Left colon (tissue), 2 donors: ENCODE measurements around the gene CLIC3. TPM values are rescaled to one million over a fixed set of nuclear protein-coding genes. Genes with fewer than 3 reads are reported as not detected.

Experiments
- ATAC-seq: fragments of 200-7000 bp; cut with Tn5 transposase; one replicate; pipeline ENCODE4 v1.9.1; 2020; ENCODE audit warnings: mild to moderate bottlenecking, moderate library complexity
- DNase-seq, 2 donors: peaks; one replicate each; pipeline ENCODE4 v3.0.0-alpha.2; 2020
- intact Hi-C, 2 donors: fragments of 100-400 bp; cut with DNase I in 1 of 2; cut with micrococcal nuclease in 1 of 2; formaldehyde crosslinking; loops; one replicate each; pipeline versions ENCODE4 v1.11.2 to v1.14.0; 2022; cut with DNase I, micrococcal nuclease
- total RNA-seq, 2 donors: library from RNA; stranded (reverse); fragmentation: NEBNext Ultra II Directional; extraction: Animal tissue kit (Norgen Biotek cat#: 25700); gene quantifications; one replicate each; pipeline ENCODE4 v1.2.1, GENCODE V29; 2021
- donor health status: DM: no; HTN: no; CAD: no.
- donor health status: DM: yes; HTN: yes; CAD: no.

The CLIC3 gene
- total RNA-seq, 2 donors from 2014 or later = 3.2 to 3.8 TPM

DNA sequence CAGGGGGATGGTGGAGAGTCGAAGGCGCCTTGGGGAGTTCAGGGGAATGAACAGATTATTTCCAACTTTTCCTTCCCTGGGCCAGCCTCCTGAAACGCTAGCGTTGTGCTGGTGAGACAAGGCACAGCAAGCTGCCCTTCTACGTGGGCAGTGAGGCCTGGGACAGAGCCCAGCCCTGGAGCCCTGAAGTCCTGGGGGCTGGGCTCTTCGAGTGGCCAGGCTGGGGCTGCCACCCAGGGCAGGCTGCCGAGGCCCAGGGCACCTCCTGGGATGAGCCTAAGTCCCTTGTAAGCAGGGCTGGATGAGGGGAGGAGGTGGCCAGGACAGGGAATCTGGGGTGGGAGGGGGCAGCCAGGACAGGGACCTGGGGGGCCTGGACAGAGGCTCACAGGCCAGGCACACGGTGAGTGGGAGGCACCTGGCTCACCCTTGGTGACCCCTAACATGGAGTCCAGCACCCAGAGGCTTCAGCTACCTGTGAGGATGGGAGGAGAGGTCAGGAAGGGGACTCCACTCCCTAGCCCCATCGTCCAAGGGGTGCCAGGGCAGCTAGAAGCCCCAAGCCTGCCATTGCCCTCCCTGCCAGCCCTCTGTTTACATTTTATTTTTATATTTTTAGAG is 45.6 kb downstream of the CLIC3 start:
- intact Hi-C loops = no loop called here
- DNase-seq (no peak), ATAC-seq (peak; percentile 17)

DNA sequence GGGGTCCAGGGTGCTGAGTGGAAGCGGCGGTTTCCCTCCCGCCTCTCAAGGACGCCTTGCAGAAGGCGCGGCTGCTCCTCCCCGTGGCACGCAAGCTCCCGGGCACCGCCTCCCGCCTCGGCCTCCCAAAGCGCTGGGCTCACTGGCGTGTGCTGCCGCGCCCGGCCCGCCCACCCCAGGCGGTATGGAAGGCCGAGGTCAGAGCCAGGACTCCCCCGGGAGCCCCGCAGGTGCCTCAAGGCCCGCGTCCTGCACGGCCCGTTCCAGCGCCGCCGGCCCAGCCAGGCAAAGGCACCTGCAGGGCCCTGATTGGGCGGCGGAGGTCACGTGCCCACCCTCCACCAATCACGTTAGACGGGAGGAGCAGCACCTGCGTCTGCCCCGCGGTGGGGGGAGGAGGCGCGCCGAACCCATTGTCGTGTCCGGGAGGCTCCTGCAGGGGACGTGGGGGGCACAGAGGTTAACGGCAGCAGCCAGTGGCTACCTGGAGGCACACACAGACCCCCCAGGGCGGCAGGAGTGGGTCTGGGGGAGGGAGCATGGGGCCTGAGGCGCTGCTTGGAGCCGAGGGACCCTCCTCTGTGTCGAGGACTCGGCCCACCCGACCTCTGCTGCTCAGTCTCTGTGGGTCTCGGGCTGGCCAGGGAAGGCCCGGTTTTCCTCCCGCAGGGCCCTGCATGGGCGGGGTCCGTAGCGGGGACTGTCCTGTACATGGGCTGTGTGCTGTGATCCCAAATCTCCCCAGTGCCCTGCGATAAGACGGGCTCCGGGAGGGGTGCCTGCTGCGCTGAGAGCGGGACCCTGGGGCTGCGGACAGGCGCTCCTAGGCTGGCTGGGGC is 46.3 kb downstream of the CLIC3 start:
- DNase-seq = peak; percentile 97 to 98
- peak; percentile 79 for ATAC-seq
- intact Hi-C loops = loop anchor here in 1 of 2 donors (10.0 kb wide), 1 partner anchor 75 kb away; the partner anchor contains the start of gene ABCA2

DNA sequence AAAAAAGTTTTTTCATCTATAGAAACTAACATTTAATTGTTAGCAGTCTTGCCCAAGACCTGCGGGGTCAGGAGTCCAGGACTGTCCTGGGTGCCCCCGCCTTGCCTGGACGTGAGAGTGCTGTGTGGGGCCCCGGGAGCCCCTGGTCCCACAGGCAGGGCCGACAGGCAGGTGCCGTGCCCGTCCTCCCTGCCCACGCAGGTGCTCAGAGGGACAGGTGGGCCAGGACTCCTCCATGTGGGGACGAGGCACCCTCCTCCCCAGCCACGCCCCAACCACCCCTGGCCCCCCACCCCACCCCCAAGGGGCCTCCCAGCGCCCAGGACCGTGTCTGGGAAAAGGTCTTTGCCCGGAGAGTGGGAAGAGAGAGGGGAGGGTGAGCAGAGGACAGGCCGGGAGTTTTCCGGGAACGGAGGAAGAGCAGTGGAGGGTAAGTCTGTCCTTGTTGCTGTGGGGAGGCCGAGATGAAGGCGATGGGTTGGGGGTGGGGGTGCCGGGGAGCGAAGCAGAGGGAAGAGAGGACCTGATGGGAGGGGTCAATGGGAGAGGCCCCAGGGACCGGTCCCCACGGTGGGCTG is 47.0 kb downstream of the CLIC3 start:
- DNase-seq = no peak
- peak; percentile 37 for ATAC-seq
- intact Hi-C loops = loop anchor here in 1 of 2 donors (10.0 kb wide), 1 partner anchor 75 kb away; the partner anchor contains the start of gene ABCA2

DNA sequence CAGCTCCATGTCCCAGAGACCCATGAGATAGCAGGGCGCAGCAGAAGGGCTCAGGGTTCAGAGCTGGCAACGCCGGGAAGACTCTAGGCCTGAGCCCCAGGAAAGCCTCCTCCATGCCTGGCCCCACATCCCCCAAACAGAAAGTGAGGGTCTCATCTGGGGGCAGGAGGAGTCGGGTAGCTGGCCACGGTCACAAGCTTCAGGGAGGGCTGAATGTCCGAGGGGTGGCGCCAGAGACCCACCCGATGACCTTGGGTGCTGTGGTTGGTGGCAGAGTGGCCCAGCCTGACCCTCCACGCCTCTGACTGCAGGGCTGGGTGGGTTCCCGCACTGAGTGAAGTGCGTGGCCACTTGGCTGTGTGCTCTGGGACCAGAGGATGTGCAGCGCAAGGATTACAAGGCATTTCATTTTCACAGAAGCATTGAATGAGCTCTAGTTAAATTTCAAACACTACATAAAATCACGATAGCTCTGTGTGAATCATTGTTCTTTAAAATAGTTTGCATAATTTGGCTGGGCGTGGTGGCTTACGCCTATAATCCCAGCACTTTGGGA is 48.3 kb downstream of the CLIC3 start:
- intact Hi-C loops = loop anchor here in 1 of 2 donors (10.0 kb wide), 1 partner anchor 77 kb away; the partner anchor contains the start of gene ABCA2
- ATAC-seq = no peak
- peak; percentile 56 to 74 for DNase-seq

DNA sequence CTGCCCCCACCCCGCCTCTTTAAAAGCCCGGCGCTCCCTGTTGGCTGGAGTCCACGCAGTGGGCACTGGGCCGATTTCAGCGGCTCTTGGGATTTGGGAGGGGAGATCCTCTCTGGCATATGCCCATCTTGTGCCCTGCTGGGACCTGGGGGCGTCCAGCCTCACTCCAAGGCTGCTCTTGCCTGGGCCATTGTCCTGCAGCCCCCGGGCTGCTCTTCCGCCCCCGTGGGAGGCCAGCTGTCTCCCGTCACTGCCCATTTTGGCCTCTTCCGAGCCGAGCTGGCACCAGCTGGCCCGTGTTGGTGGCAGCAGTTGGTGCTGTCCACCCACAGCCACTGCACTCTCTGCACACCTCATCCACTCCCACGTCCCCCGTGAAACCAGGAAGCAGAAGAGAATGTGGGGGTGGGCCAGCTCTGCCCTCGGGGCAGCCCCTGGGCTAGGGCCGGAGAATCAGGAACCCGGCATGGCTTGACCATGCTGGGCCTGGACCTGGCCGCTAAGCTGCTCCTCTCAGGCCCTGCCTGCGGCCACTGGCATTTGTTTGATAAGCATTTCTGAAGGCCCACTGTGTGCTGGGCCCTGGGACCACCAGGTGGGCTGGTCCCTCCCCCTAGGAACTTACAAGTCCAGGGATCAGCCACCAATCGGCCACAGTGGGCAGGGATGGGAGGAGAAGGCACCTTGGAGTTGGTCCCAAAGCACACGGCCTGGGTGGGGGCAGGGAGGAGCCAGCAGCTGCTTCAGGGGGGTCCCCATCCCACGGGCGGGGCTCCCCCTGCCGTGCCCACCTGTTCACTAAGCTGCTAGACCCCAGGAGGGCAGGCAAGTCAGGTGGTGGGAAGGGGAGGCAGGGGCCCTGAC is 49.1 kb downstream of the CLIC3 start:
- no peak for ATAC-seq
- peak in 1 of 2 donors; percentile 29 for DNase-seq
- intact Hi-C loops = loop anchor here in 1 of 2 donors (10.0 kb wide), 1 partner anchor 78 kb away; the partner anchor contains the start of gene ABCA2

DNA sequence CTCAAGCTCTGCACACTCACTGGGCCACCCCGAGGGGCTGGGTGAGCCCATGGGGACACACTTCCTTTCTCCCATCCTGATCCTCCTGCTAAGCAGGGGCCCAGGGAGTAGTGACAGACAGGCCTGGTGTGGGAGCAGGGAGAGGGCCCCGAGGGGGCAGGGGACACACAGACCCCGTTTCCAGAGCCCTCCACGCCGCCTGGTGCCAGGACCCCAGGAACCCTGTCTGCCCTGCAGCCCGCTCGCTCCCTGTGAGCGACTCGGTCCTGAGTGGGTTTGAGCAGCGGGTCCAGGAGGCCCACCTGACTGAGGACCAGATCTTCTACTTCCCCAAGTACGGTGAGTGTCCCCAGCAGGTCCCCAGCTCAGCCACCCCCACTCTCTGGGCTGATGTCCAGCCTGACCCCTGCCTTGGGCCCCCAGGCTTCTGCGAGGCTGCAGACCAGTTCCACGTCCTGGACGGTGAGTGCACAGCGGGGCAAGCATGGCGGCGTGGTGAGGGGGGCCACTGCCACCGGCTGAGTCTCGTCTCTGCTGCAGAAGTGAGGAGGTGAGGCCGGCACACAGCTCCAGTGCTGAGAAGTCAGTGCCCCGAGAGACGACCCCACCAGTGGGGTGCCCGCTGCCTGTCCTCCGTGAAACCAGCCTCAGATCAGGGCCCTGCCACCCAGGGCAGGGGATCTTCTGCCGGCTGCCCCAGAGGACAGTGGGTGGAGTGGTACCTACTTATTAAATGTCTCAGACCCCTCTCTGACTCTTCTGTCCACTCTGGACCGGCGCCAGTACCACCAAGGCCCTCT is 49.9 kb downstream of the CLIC3 start:
- DNase-seq (peak in 1 of 2 donors; percentile 32), ATAC-seq (no peak)
- intact Hi-C loops = loop anchor here in 1 of 2 donors (10.0 kb wide), 1 partner anchor 78 kb away; the partner anchor contains the start of gene ABCA2

DNA sequence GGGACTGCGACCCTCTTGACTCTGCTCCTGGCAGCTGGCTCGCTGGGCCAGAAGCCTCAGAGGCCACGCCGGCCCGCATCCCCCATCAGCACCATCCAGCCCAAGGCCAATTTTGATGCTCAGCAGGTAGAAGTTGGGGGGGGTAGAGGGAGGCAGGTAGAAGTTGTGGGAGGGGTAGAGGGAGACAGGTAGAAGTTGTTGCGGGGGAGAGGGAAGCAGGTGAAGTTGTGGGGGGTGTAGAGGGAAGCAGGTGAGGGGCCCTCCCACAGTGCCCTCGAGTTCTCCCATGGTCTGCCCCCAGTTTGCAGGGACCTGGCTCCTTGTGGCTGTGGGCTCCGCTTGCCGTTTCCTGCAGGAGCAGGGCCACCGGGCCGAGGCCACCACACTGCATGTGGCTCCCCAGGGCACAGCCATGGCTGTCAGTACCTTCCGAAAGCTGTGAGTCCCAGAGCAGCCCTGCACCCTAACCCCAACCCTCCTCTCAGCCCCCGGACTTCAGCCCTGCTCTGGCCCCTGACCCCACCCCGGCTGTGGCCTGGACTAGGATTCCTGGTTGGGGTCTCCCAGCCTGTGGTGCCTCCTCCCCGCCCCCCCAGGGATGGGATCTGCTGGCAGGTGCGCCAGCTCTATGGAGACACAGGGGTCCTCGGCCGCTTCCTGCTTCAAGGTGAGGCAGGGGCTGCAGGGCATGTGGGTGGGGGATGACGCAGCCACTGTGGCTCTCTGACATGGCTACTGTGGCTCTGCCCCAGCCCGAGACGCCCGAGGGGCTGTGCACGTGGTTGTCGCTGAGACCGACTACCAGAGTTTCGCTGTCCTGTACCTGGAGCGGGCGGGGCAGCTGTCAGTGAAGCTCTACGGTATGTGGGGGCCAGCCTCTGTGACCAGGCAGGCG is 50.8 kb downstream of the CLIC3 start:
- intact Hi-C loops = loop anchor here in 1 of 2 donors (10.0 kb wide), 1 partner anchor 79 kb away; the partner anchor contains the start of gene ABCA2
- ATAC-seq (no peak), DNase-seq (peak in 1 of 2 donors; percentile 44)

Other genes with a start within 250 kb of the CLIC3 start
- gene LCN6, start 248.0 kb downstream of the CLIC3 start, total RNA-seq = 1 to 10 TPM; 1.0 to 3.6 TPM
- under 1 TPM in 1 of 2 donors, not detected in 1; 0.36 TPM for gene LCN8, start 238.3 kb downstream of the CLIC3 start, total RNA-seq
- gene LCN15, start 232.1 kb downstream of the CLIC3 start, total RNA-seq = 10 to 100 TPM in 1 of 2 donors, 1 to 10 TPM in 1; 8.0 to 15.9 TPM
- gene TMEM141, start 205.2 kb downstream of the CLIC3 start, total RNA-seq = 100 to 1,000 TPM; 239 to 377 TPM
- gene CCDC183, start 200.2 kb downstream of the CLIC3 start, total RNA-seq = 10 to 100 TPM; 20.6 to 35.1 TPM
- 100 to 1,000 TPM; 120 to 132 TPM for gene RABL6, start 188.6 kb downstream of the CLIC3 start, total RNA-seq
- gene AJM1, start 154.1 kb downstream of the CLIC3 start, total RNA-seq = 10 to 100 TPM; 10.4 to 11.1 TPM
- gene PHPT1, start 147.2 kb downstream of the CLIC3 start, total RNA-seq = 100 to 1,000 TPM; 109 to 154 TPM
- 10 to 100 TPM; 19.1 to 20.1 TPM for gene MAMDC4, start 144.2 kb downstream of the CLIC3 start, total RNA-seq
- gene EDF1, start 130.3 kb downstream of the CLIC3 start, total RNA-seq = 100 to 1,000 TPM; 434 to 466 TPM
- gene TRAF2, start 110.1 kb downstream of the CLIC3 start, total RNA-seq = 10 to 100 TPM; 23.7 to 25.3 TPM
- gene FBXW5, start 51.8 kb downstream of the CLIC3 start, total RNA-seq = 100 to 1,000 TPM; 167 to 195 TPM
- 1 to 10 TPM; 3.9 to 8.3 TPM for gene C8G, start 51.3 kb downstream of the CLIC3 start, total RNA-seq
- 10 to 100 TPM in 1 of 2 donors, 1 to 10 TPM in 1; 8.5 to 10.2 TPM for gene LCN12, start 44.3 kb downstream of the CLIC3 start, total RNA-seq
- gene PTGDS, start 19.1 kb downstream of the CLIC3 start, total RNA-seq = 10 to 100 TPM in 1 of 2 donors, 1 to 10 TPM in 1; 8.7 to 36.9 TPM
- gene LCNL1, start 13.6 kb downstream of the CLIC3 start, total RNA-seq = under 1 TPM in 1 of 2 donors, not detected in 1; 0.06 TPM
- 10 to 100 TPM; 33.3 to 41.2 TPM for gene PAXX, start 4.1 kb downstream of the CLIC3 start, total RNA-seq
- gene ABCA2, start 31.7 kb upstream of the CLIC3 start, total RNA-seq = 10 to 100 TPM; 55.5 to 56.0 TPM
- gene FUT7, start 35.5 kb upstream of the CLIC3 start, total RNA-seq = not detected
- 100 to 1,000 TPM; 170 to 204 TPM for gene NPDC1, start 49.6 kb upstream of the CLIC3 start, total RNA-seq
- gene ENTPD2, start 57.5 kb upstream of the CLIC3 start, total RNA-seq = 10 to 100 TPM; 25.0 to 26.3 TPM
- 10 to 100 TPM; 10.3 to 16.8 TPM for gene SAPCD2, start 74.0 kb upstream of the CLIC3 start, total RNA-seq
- gene UAP1L1, start 80.9 kb upstream of the CLIC3 start, total RNA-seq = 10 to 100 TPM; 13.0 to 18.2 TPM
- gene MAN1B1, start 90.4 kb upstream of the CLIC3 start, total RNA-seq = 10 to 100 TPM; 50.0 to 53.5 TPM
- gene DPP7, start 118.2 kb upstream of the CLIC3 start, total RNA-seq = 10 to 100 TPM; 53.1 to 66.0 TPM
- gene GRIN1, start 142.6 kb upstream of the CLIC3 start, total RNA-seq = under 1 TPM; 0.46 to 0.47 TPM
- 10 to 100 TPM; 70.0 to 95.7 TPM for gene LRRC26, start 173.5 kb upstream of the CLIC3 start, total RNA-seq
- under 1 TPM; 0.67 to 0.70 TPM for gene TMEM210, start 175.5 kb upstream of the CLIC3 start, total RNA-seq
- gene ANAPC2, start 192.0 kb upstream of the CLIC3 start, total RNA-seq = 10 to 100 TPM; 50.6 to 64.1 TPM
- gene SSNA1, start 192.1 kb upstream of the CLIC3 start, total RNA-seq = 10 to 100 TPM; 56.7 to 68.8 TPM
- 100 to 1,000 TPM; 134 to 154 TPM for gene TPRN, start 204.2 kb upstream of the CLIC3 start, total RNA-seq
- 10 to 100 TPM; 36.2 to 40.0 TPM for gene TMEM203, start 209.1 kb upstream of the CLIC3 start, total RNA-seq
- 10 to 100 TPM; 12.1 to 18.8 TPM for gene NDOR1, start 209.1 kb upstream of the CLIC3 start, total RNA-seq
- gene RNF208, start 225.7 kb upstream of the CLIC3 start, total RNA-seq = 1 to 10 TPM; 5.1 to 9.7 TPM
- under 1 TPM; 0.43 to 0.47 TPM for gene CYSRT1, start 228.6 kb upstream of the CLIC3 start, total RNA-seq
- not detected for gene RNF224, start 230.9 kb upstream of the CLIC3 start, total RNA-seq
- not detected for gene SLC34A3, start 234.3 kb upstream of the CLIC3 start, total RNA-seq
- gene TUBB4B, start 244.7 kb upstream of the CLIC3 start, total RNA-seq = 100 to 1,000 TPM; 353 to 486 TPM